GM23338 (cell line): Measurements from ENCODE around the gene AFF3. TPM values are rescaled to one million over a fixed set of nuclear protein-coding genes. Genes with fewer than 3 reads are reported as not detected.

Source experiments
- ATAC-seq: fragments of 200-7000 bp; cut with Tn5 transposase; 3 replicates; pipeline ENCODE4 v1.9.1; 2020
- DNase-seq: peaks from one replicate; pipeline ENCODE4 v3.0.0-alpha.2; 2015; ENCODE audit warnings: low spot score
- H2AFZ ChIP-seq: fragments of 200-600 bp; sonication (generic); 2 replicates; pipeline ENCODE4 v1.8.0; 2016; ENCODE audit warnings: antibody characterized with exemption, mild to moderate bottlenecking, moderate library complexity
- H3F3A ChIP-seq: fragments of 200-600 bp; sonication (generic); replicated peaks from 2 replicates; pipeline ENCODE4 v1.8.0; 2017; ENCODE audit warnings: antibody characterized with exemption, mixed run types, low read depth
- H3K27ac ChIP-seq: fragments of 200-600 bp; sonication (generic); 2 replicates; pipeline ENCODE4 v1.6.1; 2016; ENCODE audit warnings: low read depth
- H3K27me3 ChIP-seq: fragments of 200-600 bp; sonication (generic); 2 replicates; pipeline ENCODE4 v1.8.0; 2016; ENCODE audit warnings: mild to moderate bottlenecking, mixed run types, moderate library complexity; ENCODE audit not compliant: insufficient read depth
- H3K36me3 ChIP-seq: fragments of 200-600 bp; sonication (generic); 2 replicates; pipeline ENCODE4 v1.8.0; 2016; ENCODE audit warnings: mild to moderate bottlenecking; ENCODE audit not compliant: insufficient read depth
- H3K4me1 ChIP-seq: fragments of 200-600 bp; sonication (generic); 2 replicates; pipeline ENCODE4 v1.8.0; 2016; ENCODE audit warnings: mild to moderate bottlenecking, moderate library complexity; ENCODE audit not compliant: insufficient read depth
- H3K4me2 ChIP-seq: fragments of 200-600 bp; sonication (generic); 2 replicates; pipeline ENCODE4 v1.7.1; 2017; ENCODE audit warnings: mixed run types
- H3K4me3 ChIP-seq: fragments of 200-600 bp; sonication (generic); 2 replicates; pipeline ENCODE4 v1.6.1; 2016; ENCODE audit warnings: mixed run types
- H3K79me2 ChIP-seq: fragments of 200-600 bp; sonication (generic); replicated peaks from 2 replicates; pipeline ENCODE4 v1.8.0; 2017; ENCODE audit warnings: mild to moderate bottlenecking; ENCODE audit not compliant: insufficient read depth
- H3K9me2 ChIP-seq: fragments of 200-600 bp; sonication (generic); 2 replicates; pipeline ENCODE4 v1.8.0; 2017; ENCODE audit not compliant: insufficient read depth
- H4K20me1 ChIP-seq: fragments of 200-600 bp; sonication (generic); replicated peaks from 2 replicates; pipeline ENCODE4 v1.8.0; 2017; ENCODE audit warnings: mild to moderate bottlenecking; ENCODE audit not compliant: insufficient read depth
- H3K27ac Mint-ChIP-seq: 2 replicates; pipeline ENCODE4 v1.8.0; 2020; ENCODE audit warnings: inconsistent platforms, mild to moderate bottlenecking, moderate library complexity, mixed read lengths
- H3K27me3 Mint-ChIP-seq: 3 replicates; pipeline ENCODE4 v1.8.0; 2022; ENCODE audit warnings: low read depth, mild to moderate bottlenecking, moderate library complexity, mixed read lengths, inconsistent platforms; ENCODE audit not compliant: insufficient read depth, poor library complexity
- H3K36me3 Mint-ChIP-seq: 3 replicates; pipeline ENCODE4 v1.8.0; 2021; ENCODE audit warnings: low read depth, mild to moderate bottlenecking, inconsistent platforms, moderate library complexity, mixed read lengths
- H3K4me1 Mint-ChIP-seq: 3 replicates; pipeline ENCODE4 v1.8.0; 2020; ENCODE audit warnings: mild to moderate bottlenecking, inconsistent platforms, mixed read lengths
- H3K4me3 Mint-ChIP-seq: 3 replicates; pipeline ENCODE4 v1.8.0; 2021; ENCODE audit warnings: moderate library complexity, mild to moderate bottlenecking, inconsistent platforms, mixed read lengths
- H3K9me3 Mint-ChIP-seq: 3 replicates; pipeline ENCODE4 v1.8.0; 2020; ENCODE audit warnings: moderate library complexity, mild to moderate bottlenecking, inconsistent platforms, mixed read lengths
- CREB1 ChIP-seq: fragments of 250-450 bp; sonication (Bioruptor Pico); IDR thresholded peaks from 2 replicates; pipeline ENCODE4 v1.5.0; 2020; ENCODE audit warnings: low read depth, mild to moderate bottlenecking, moderate library complexity
- EZH2phosphoT487 ChIP-seq: fragments of 200-600 bp; sonication (generic); IDR thresholded peaks from one replicate; pipeline ENCODE4 v1.8.1; 2018; ENCODE audit warnings: antibody characterized with exemption; ENCODE audit not compliant: unreplicated experiment
- NANOG ChIP-seq: IDR thresholded peaks from 2 replicates; pipeline ENCODE4 v1.6.1; 2016; ENCODE audit warnings: antibody characterized with exemption, borderline replicate concordance
- STAT1 ChIP-seq: IDR thresholded peaks from one replicate; pipeline ENCODE4 v1.6.1; 2016; ENCODE audit warnings: antibody characterized with exemption; ENCODE audit not compliant: unreplicated experiment
- ZNF331 ChIP-seq: fragments of 250-450 bp; sonication (Bioruptor Pico); IDR thresholded peaks from 2 replicates; pipeline ENCODE4 v1.5.0; 2020; ENCODE audit warnings: low read depth, mild to moderate bottlenecking, moderate library complexity
- polyA plus RNA-seq: library from polyadenylated mRNA; unstranded; fragments of >200 nt; fragmentation: Nextera tagmentation; extraction: Ambion mirVana; gene quantifications from 2 replicates; pipeline ENCODE4 v1.2.1, GENCODE V29; 2016
- total RNA-seq: library from RNA; depleted of rRNA; stranded (reverse); fragments of >200 nt; shearing (Covaris generic); gene quantifications from 2 replicates; pipeline ENCODE4 v1.2.3, GENCODE V29; 2014
- TF ChIP-seq, protein P1 (sequence below): fragments of 250-450 bp; sonication (Bioruptor Pico); IDR thresholded peaks from 2 replicates; pipeline ENCODE4 v1.5.0; 2020; ENCODE audit warnings: mild to moderate bottlenecking, moderate library complexity
- TF ChIP-seq, protein P2 (sequence below), 2 experiments: fragments of 200-600 bp in 1 of 2; sonication (generic) in 1 of 2; conservative IDR thresholded peaks; 2 replicates each; pipeline versions ENCODE4 v1.5.1 to v1.6.1; 2016 to 2017; ENCODE audit warnings: antibody characterized with exemption in 2 of 2, low read depth in 2 of 2, mild to moderate bottlenecking in 2 of 2, moderate library complexity in 1 of 2

Gene AFF3
- total and polyA plus RNA-seq, 2 experiments from 2014 or later = 0.73 to 1.4 TPM

DNA sequence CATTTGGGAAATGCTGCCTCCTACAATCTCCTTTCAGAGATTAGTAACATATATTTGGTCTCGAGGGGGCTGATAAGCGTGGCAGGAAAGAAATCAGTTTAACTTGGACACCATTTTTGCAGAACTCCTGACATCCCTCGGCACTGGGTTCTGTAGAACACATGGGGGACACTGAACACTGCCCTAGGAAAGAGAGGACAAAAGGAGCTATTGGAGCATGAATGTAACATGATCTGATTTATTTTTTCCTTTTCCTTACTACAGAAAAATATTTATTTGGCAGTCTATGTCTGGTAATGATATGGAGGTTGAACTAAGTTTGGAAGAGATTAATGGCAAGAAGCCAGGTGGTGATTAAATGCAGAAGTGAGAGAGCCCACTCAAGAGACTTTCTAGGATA, 153.8 kb downstream of the AFF3 start (continued):
- TF ChIP-seq, protein P1, sequence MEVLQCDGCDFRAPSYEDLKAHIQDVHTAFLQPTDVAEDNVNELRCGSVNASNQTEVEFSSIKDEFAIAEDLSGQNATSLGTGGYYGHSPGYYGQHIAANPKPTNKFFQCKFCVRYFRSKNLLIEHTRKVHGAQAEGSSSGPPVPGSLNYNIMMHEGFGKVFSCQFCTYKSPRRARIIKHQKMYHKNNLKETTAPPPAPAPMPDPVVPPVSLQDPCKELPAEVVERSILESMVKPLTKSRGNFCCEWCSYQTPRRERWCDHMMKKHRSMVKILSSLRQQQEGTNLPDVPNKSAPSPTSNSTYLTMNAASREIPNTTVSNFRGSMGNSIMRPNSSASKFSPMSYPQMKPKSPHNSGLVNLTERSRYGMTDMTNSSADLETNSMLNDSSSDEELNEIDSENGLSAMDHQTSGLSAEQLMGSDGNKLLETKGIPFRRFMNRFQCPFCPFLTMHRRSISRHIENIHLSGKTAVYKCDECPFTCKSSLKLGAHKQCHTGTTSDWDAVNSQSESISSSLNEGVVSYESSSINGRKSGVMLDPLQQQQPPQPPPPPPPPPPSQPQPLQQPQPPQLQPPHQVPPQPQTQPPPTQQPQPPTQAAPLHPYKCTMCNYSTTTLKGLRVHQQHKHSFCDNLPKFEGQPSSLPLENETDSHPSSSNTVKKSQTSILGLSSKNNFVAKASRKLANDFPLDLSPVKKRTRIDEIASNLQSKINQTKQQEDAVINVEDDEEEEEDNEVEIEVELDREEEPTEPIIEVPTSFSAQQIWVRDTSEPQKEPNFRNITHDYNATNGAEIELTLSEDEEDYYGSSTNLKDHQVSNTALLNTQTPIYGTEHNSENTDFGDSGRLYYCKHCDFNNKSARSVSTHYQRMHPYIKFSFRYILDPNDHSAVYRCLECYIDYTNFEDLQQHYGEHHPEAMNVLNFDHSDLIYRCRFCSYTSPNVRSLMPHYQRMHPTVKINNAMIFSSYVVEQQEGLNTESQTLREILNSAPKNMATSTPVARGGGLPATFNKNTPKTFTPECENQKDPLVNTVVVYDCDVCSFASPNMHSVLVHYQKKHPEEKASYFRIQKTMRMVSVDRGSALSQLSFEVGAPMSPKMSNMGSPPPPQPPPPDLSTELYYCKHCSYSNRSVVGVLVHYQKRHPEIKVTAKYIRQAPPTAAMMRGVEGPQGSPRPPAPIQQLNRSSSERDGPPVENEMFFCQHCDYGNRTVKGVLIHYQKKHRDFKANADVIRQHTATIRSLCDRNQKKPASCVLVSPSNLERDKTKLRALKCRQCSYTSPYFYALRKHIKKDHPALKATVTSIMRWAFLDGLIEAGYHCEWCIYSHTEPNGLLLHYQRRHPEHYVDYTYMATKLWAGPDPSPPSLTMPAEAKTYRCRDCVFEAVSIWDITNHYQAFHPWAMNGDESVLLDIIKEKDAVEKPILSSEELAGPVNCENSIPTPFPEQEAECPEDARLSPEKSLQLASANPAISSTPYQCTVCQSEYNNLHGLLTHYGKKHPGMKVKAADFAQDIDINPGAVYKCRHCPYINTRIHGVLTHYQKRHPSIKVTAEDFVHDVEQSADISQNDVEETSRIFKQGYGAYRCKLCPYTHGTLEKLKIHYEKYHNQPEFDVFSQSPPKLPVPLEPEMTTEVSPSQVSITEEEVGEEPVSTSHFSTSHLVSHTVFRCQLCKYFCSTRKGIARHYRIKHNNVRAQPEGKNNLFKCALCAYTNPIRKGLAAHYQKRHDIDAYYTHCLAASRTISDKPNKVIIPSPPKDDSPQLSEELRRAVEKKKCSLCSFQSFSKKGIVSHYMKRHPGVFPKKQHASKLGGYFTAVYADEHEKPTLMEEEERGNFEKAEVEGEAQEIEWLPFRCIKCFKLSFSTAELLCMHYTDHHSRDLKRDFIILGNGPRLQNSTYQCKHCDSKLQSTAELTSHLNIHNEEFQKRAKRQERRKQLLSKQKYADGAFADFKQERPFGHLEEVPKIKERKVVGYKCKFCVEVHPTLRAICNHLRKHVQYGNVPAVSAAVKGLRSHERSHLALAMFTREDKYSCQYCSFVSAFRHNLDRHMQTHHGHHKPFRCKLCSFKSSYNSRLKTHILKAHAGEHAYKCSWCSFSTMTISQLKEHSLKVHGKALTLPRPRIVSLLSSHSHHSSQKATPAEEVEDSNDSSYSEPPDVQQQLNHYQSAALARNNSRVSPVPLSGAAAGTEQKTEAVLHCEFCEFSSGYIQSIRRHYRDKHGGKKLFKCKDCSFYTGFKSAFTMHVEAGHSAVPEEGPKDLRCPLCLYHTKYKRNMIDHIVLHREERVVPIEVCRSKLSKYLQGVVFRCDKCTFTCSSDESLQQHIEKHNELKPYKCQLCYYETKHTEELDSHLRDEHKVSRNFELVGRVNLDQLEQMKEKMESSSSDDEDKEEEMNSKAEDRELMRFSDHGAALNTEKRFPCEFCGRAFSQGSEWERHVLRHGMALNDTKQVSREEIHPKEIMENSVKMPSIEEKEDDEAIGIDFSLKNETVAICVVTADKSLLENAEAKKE = no peak
- TF ChIP-seq EZH2phosphoT487 (no peak), CREB1 (CRISPR knock-in tag) (no peak), NANOG (no peak), STAT1 (no peak), ZNF331 (CRISPR knock-in tag) (no peak)
- TF ChIP-seq, protein P2, sequence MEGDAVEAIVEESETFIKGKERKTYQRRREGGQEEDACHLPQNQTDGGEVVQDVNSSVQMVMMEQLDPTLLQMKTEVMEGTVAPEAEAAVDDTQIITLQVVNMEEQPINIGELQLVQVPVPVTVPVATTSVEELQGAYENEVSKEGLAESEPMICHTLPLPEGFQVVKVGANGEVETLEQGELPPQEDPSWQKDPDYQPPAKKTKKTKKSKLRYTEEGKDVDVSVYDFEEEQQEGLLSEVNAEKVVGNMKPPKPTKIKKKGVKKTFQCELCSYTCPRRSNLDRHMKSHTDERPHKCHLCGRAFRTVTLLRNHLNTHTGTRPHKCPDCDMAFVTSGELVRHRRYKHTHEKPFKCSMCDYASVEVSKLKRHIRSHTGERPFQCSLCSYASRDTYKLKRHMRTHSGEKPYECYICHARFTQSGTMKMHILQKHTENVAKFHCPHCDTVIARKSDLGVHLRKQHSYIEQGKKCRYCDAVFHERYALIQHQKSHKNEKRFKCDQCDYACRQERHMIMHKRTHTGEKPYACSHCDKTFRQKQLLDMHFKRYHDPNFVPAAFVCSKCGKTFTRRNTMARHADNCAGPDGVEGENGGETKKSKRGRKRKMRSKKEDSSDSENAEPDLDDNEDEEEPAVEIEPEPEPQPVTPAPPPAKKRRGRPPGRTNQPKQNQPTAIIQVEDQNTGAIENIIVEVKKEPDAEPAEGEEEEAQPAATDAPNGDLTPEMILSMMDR (conservative IDR thresholded peaks at IDR 0.05; ENCODE audit: low read depth in 2 of 2) = no peak

DNA sequence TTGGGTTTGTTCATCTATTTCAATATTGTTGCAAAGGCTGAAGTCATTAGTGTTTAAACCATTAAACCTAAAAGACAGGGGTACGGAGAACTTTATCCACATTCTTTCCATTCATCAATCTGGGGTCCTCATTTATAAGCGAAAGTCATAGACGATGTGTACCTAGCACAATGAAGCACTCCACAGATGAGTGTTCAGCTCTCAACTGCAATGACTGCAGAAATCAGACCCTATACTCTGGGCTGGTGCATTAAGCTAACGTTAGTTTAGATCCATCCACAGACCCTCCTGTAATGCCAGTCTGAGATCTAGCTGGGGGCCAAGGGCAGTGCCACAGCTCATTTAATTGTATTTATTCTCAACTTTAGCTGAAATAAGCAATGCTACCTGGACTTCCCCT, 155.2 kb downstream of the AFF3 start:
- no peak overlapping the region for H3K27ac Mint-ChIP-seq
- no peaks in the 10 kb centered on the region for H3K9me3 Mint-ChIP-seq
- H3K27me3 Mint-ChIP-seq = no peaks in the 10 kb centered on the region
- Histone ChIP-seq H3F3A (no peaks in the 10 kb centered on the region), H4K20me1 (no peaks in the 10 kb centered on the region), H3K27ac (no peak overlapping the region), H2AFZ (no peak overlapping the region), H3K27me3 (no peaks in the 10 kb centered on the region), H3K4me1 (no peaks in the 10 kb centered on the region), H3K9me2 (0 out of 2 replicates have a peak, but pooled peaks cover 2% of the 10 kb centered on the region), H3K36me3 (no peaks in the 10 kb centered on the region), H3K79me2 (no peaks in the 10 kb centered on the region), H3K4me2 (no peak overlapping the region), H3K4me3 (no peak overlapping the region)
- ATAC-seq = no peak
- no peaks in the 10 kb centered on the region for H3K36me3 Mint-ChIP-seq
- no peak overlapping the region for H3K4me3 Mint-ChIP-seq
- TF ChIP-seq EZH2phosphoT487 = no peak
- DNase-seq = no peak
- H3K4me1 Mint-ChIP-seq = peaks cover 4% of the 10 kb centered on the region; the same call in 1 of the 3 replicates
